GM12878 (cell line): ENCODE measurements around the gene INSIG1.

Experiments used
- E2F4 ChIP-seq: IDR thresholded peaks from 2 replicates; pipeline ENCODE4 v1.6.1; 2012; ENCODE audit warnings: low read depth, low read length, improper control_type of control experiment
- SRF ChIP-seq, 2 experiments: IDR thresholded peaks; 2 replicates each; pipeline ENCODE4 v1.6.1; 2011; ENCODE audit warnings: low read depth in 2 of 2, low read length in 2 of 2, mild to moderate bottlenecking in 1 of 2, moderate library complexity in 1 of 2
- YY1 ChIP-seq: IDR thresholded peaks from 2 replicates; pipeline ENCODE4 v1.6.1; 2011; ENCODE audit warnings: low read depth, mild to moderate bottlenecking, low read length
- TF ChIP-seq, protein P1 (sequence below), 3 experiments: IDR thresholded peaks in 2 of 3; conservative IDR thresholded peaks in 1 of 3; 2 replicates each; pipeline ENCODE4 v1.5.1; 2011; ENCODE audit warnings: low read depth in 3 of 3, low read length in 3 of 3, mild to moderate bottlenecking in 3 of 3, control low read depth in 2 of 3, moderate library complexity in 2 of 3, inconsistent platforms in 1 of 3, mixed read lengths in 1 of 3; ENCODE audit not compliant: control insufficient read depth in 2 of 3, insufficient read depth in 1 of 3; ENCODE audit errors: extremely low read depth in 1 of 3

GRCh38 chr7:155268211-155268610, 29.5 kb upstream of the INSIG1 start:
- TF ChIP-seq YY1 (no peak), SRF (IDR thresholded peaks at IDR 0.05; ENCODE audit: low read depth in 2 of 2, low read length in 2 of 2) (no peak), E2F4 (no peak)
- TF ChIP-seq, protein P1, sequence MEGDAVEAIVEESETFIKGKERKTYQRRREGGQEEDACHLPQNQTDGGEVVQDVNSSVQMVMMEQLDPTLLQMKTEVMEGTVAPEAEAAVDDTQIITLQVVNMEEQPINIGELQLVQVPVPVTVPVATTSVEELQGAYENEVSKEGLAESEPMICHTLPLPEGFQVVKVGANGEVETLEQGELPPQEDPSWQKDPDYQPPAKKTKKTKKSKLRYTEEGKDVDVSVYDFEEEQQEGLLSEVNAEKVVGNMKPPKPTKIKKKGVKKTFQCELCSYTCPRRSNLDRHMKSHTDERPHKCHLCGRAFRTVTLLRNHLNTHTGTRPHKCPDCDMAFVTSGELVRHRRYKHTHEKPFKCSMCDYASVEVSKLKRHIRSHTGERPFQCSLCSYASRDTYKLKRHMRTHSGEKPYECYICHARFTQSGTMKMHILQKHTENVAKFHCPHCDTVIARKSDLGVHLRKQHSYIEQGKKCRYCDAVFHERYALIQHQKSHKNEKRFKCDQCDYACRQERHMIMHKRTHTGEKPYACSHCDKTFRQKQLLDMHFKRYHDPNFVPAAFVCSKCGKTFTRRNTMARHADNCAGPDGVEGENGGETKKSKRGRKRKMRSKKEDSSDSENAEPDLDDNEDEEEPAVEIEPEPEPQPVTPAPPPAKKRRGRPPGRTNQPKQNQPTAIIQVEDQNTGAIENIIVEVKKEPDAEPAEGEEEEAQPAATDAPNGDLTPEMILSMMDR (IDR thresholded peaks at IDR 0.05 in 2 of 3, conservative IDR thresholded peaks at IDR 0.05 in 1 of 3; ENCODE audit: control insufficient read depth in 2 of 3, extremely low read depth in 1 of 3, insufficient read depth in 1 of 3, low read depth in 3 of 3, low read length in 3 of 3) = no peak
